Fibroblast of gingiva (primary cell): ENCODE data around the gene SMPDL3A.

Source experiments
- DNase-seq: peaks from one replicate; pipeline ENCODE4 v3.0.0-alpha.2; 2011; ENCODE audit warnings: low read depth

The SMPDL3A gene

DNA sequence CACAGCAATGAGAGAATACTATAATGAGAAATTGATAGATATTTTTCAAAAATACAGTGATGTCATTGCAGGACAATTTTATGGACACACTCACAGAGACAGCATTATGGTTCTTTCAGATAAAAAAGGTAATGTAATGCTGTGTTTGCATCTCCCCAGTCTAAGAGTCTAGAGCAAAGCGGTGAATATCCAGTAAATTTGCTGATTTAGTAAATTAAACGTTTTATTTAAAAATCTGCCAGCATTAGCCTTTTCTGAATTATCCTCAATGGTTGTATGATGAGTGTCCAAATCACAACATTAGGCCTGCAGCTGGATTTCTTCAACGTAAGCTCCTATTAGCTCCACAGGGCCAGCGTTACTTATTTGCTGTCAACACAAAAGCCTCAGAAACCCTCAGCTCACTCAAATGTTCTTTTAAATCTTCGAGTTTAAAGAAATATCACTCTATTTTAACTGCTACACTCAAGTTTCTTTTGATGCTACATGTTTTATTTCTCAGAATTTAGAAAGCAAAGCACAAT is 16.0 kb downstream of the SMPDL3A start:
- DNase-seq = no peak

GRCh38 chr6:122806291-122806690 is 17.2 kb downstream of the SMPDL3A start:
- DNase-seq = peak; percentile 37

- DNase-seq = no peak
Measured at GRCh38 chr6:122808121-122808885, 19.2 kb downstream of the SMPDL3A start.

GRCh38 chr6:122809001-122809400 is 19.9 kb downstream of the SMPDL3A start:
- DNase-seq = no peak

GRCh38 chr6:122809691-122810090 is 20.6 kb downstream of the SMPDL3A start:
- DNase-seq = no peak

DNA sequence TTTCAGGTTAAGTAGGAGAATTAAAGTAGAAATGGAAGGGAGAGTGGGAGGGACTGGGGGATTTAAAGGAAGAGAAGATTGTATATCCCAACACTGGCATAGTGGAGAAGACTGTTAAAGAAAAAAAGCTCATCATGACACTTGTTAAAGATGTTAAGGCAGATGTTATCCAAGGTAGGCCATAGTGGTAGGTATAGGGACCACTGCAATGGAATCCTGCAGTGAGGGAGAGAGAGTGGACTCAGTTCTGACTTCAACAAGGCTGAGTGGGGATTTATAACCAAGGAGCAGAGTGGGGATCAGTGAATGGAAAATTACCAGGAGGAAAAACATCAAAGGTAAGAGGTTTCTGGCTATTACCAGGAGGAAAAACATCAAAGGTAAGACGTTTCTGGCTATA is 21.1 kb downstream of the SMPDL3A start:
- no peak for DNase-seq

GRCh38 chr6:122817358-122817757 is 28.3 kb downstream of the SMPDL3A start:
- no peak for DNase-seq

GRCh38 chr6:122817766-122818165 is 28.7 kb downstream of the SMPDL3A start:
- no peak for DNase-seq

- DNase-seq = no peak
Measured at GRCh38 chr6:122818866-122819265, 29.8 kb downstream of the SMPDL3A start.

GRCh38 chr6:122821095-122821494 is 32.0 kb downstream of the SMPDL3A start:
- DNase-seq = no peak

GRCh38 chr6:122825163-122825562 is 36.1 kb downstream of the SMPDL3A start:
- no peak for DNase-seq

- no peak for DNase-seq
Measured at GRCh38 chr6:122829456-122829855, 40.4 kb downstream of the SMPDL3A start.

DNA sequence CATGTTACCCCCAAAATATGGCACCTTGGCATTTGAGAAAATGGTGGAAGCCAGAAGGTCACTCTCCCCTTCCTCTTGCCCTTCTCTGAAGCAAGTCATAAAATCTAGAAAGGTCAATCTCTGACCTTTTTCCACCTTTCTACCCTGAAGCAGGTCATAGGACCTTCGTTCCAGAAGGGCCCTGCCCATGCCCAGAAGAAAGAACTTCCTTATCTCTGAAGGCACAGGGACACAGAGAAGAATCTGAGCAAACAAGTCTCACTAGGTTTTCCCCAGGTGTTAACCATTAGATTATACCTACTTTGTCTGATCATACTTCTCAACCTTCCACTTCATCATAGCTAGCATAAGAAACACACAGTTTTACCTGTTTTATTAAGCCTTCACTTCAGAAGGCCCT is 42.5 kb downstream of the SMPDL3A start:
- no peak for DNase-seq

GRCh38 chr6:122832459-122832858 is 43.4 kb downstream of the SMPDL3A start:
- no peak for DNase-seq

- DNase-seq = no peak
Measured at GRCh38 chr6:122833021-122833491, 44.0 kb downstream of the SMPDL3A start.

GRCh38 chr6:122838060-122838780 is 49.2 kb downstream of the SMPDL3A start:
- DNase-seq = no peak

- DNase-seq = peak; percentile 43
Measured at GRCh38 chr6:122839472-122839871, 50.4 kb downstream of the SMPDL3A start.

DNA sequence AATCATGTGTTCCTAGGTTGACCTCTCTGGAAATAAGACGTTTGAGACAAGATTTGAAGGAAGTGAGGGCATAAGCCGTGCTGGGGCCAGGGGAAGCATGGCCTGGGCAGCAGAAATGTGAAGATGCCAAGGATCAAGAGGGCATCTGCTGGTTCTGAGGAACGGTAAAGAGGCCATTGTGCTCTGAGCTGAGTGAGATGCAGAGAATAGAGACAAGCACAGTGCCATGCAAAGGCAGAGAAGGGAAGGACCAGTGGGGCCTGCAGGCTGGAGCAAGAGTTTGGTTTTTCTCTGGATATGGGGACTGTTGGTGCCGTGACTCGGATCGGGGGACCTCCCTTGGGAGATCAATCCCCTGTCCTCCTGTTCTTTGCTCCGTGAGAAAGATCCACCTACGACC is 50.8 kb downstream of the SMPDL3A start:
- no peak for DNase-seq

DNA sequence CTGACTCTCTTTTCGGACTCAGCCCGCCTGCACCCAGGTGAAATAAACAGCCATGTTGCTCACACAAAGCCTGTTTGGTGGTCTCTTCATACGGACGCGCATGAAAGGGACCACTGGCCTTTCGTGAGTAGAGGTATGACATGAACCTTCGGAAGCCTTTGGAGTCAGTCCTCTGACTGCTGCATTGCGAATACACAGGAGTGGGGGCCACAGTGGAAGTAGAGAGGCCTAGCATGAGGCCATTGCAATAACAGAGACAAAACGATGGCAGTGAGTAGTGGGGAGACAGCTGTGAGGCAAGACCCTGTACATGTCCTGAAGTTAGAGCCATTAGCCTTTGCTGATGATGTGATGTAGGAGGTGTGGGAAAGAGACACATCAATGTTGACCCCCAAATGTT is 56.4 kb downstream of the SMPDL3A start:
- no peak for DNase-seq

- DNase-seq = peak; percentile 45
Measured at GRCh38 chr6:122845916-122846612, 57.0 kb downstream of the SMPDL3A start.

GRCh38 chr6:122853259-122853995 is 64.4 kb downstream of the SMPDL3A start:
- no peak for DNase-seq
